ENCODE data around the gene GABPB1. TPM values are rescaled to one million over a fixed set of nuclear protein-coding genes. Genes with fewer than 3 reads are reported as not detected.

The GABPB1 gene
- total RNA-seq, 1 donor from 2014 or later = 53.8 TPM

DNA sequence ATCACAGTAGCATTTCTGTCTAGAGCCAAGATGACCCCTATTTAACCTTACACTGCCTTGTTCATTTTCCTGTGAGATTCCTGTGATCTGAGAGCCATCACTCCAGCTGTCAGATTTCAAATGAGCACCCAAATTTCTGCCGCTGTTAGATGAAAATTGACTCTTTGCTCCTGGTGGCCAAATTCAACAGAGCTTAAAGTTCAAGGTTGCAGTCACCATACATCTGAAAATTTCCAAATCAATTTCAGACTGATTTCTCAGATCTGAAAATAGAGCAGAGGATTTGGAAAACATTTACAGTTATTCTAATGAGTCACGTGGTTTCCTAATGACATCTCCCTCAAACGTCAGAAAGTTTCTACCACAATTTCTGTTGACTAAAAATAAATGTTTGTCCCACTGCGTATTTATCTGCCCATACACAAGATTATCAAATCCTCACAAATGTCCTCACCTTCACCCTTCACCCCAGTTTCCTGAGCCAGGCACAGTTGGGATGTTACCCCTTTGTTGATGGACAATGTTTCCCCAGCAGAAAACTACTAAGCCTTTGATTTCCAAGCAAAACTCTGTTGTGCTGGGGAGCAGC, 105.9 kb downstream of the GABPB1 start:
- no peak for FAIRE-seq
- no peak for DNase-seq (ENCODE audit: low spot score in 2 of 2)

GRCh38 chr15:50247819-50248655, 107.0 kb downstream of the GABPB1 start:
- DNase-seq (ENCODE audit: low spot score in 2 of 2) (no peak), FAIRE-seq (no peak)

DNA sequence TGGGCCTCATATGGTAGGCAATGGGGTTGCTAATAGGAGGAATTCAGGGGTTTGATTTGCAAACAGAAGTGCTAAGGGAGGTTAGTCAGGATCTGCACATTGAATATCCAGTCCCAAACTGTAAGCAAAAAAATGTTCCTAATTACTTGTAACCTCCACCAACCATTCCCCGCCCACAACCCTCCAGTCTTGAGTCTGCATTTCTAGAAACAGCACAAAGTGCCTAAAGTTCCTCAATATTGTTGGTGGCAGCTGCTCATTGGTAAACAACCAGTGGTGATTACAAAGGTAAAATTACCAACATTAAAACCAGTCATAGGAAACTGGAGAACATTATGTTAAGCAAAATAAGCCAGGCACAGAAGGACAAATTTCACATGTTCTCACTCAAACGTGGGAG, 108.4 kb downstream of the GABPB1 start:
- DNase-seq (ENCODE audit: low spot score in 2 of 2) = no peak
- FAIRE-seq = no peak

DNA sequence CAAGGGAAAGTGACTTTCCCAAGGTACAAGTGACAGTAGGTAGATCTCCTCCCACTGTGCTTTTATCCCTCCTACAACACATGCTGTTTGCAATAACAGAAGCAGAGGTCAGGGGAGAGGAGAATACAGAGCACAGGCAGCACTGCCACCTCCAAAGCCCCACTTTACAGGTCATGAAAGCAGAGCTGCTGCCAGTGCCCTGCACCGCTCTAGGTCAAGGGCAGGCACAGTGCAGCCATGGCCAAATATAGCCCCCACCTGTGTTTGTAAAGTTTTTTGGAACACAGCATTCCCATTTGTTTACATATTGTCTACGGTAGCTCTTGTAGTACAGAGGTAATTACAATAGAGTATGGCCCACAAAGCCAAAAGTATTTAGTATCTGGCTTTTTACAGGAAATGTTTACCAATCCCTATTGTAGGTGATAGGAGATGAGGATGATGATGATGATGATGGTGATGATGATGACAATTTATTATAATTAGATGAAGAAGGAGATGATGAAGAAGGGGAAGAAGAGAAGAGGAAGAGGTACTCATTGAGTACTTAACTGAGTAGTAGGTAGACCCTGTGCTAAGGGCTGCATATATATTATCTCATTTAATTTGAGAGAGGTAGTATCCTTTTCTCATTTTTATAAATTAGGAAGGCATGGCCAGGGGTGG, 109.9 kb downstream of the GABPB1 start:
- DNase-seq (ENCODE audit: low spot score in 2 of 2) = no peak
- FAIRE-seq = no peak

- no peak for DNase-seq (ENCODE audit: low spot score in 2 of 2)
- no peak for FAIRE-seq
These were observed 110.8 kb downstream of the GABPB1 start for GRCh38 chr15:50244153-50244552.

DNA sequence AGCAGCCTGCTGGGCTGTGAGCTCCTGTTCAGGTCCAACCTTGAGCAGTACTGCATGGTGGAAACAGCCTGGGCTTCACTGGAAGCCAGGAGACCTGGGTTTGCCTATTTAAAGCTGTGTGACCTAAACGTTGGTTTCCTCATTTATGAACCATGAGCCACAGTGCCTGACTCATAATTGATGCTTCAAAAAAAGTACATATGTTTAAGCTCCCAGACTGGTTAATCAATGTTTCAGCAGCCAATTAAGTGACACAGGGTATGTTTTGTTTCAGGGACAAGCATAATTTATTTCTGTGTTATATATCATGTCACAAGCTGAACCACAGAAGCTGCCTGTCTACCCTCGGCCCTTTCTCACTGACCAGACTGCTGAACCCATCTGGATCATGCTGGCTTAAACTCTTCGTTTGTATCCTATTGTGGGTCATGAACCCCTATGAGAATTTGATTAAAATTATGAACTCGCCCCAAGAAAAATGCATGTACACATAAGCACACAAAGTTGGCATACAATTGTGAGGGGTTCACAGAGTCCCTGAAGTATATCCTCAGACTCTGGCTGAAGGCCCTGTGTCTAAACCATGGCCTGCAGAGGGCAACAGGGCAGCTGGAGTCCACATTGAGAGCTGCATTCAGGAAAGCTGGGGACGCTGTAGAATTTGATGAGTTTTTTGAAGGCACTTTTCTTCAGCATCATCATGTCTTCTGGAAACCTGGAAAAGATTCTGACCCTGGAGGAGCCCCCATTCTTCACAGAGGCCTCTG, 113.1 kb downstream of the GABPB1 start:
- FAIRE-seq = no peak
- DNase-seq (ENCODE audit: low spot score in 2 of 2) = no peak

- FAIRE-seq (no peak), DNase-seq (ENCODE audit: low spot score in 2 of 2) (no peak)
These were observed 116.7 kb downstream of the GABPB1 start for GRCh38 chr15:50238255-50238654.

- DNase-seq (ENCODE audit: low spot score in 2 of 2) (no peak), FAIRE-seq (no peak)
These were observed 118.6 kb downstream of the GABPB1 start for GRCh38 chr15:50236433-50236832.

GRCh38 chr15:50235794-50236193, 119.2 kb downstream of the GABPB1 start:
- DNase-seq (ENCODE audit: low spot score in 2 of 2) (no peak), FAIRE-seq (no peak)

DNA sequence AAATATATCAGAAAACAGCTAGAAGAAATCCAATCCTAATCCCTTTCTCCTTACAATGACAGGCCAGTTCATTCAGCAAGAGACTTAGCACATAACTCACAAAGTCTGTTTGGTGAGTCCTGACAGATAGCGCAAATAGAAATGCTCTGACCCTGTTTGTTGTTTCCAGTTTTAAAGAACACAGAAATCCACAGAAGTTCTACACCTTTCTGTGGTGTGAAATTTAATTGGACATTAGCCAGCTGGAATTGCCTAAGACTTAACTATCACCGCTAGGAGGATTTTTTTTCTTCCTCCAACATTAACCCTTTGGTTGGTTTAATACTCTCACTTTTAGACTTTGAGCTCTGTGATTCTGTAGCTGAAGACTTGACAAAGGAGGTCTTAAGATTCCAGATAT, 120.2 kb downstream of the GABPB1 start:
- DNase-seq (ENCODE audit: low spot score in 2 of 2) (no peak), FAIRE-seq (no peak)

- no peak for DNase-seq (ENCODE audit: low spot score in 2 of 2)
- no peak for FAIRE-seq
These were observed 121.7 kb downstream of the GABPB1 start for GRCh38 chr15:50233192-50233736.

GRCh38 chr15:50232791-50233190, 122.2 kb downstream of the GABPB1 start:
- DNase-seq (ENCODE audit: low spot score in 2 of 2) (no peak), FAIRE-seq (no peak)

DNA sequence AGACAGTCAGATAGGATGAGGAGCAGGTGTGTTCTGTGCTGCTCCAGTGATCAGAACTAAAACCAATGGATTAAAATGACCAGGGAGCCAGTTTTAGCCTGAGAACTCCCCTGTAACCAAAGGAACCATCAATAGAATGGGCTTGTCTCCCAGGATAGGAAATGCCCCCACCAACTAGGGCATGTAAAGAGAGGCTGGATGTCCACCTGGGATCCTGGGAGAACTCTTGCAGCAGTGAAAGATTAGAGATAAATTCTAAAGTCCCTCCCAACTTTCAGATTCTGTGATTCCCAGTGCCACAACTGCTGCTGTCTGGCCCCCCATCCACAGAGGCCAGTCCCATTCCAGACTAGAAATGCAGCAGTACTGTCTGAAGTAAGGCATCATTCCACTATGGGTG, 123.2 kb downstream of the GABPB1 start:
- no peak for FAIRE-seq
- no peak for DNase-seq (ENCODE audit: low spot score in 2 of 2)

DNA sequence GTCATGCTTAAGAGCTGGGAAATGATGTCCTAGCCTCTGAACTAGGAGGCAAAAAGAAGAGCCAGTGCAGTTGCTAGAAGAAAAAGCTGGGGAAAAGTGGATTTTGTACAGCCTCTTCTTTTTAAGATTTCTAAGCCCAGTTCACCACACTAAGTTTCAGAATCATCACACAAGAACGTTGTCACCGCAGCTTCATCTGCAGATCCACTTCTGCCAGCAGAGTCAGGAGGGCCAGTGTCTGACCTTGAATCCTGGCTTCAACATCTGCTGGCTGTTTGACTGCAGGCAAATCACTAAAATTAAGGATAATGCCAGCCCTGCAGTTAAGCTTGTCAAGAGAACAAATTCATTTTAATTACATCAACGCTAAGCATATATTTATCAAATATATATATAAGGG, 125.7 kb downstream of the GABPB1 start:
- no peak for DNase-seq (ENCODE audit: low spot score in 2 of 2)
- FAIRE-seq = no peak

DNA sequence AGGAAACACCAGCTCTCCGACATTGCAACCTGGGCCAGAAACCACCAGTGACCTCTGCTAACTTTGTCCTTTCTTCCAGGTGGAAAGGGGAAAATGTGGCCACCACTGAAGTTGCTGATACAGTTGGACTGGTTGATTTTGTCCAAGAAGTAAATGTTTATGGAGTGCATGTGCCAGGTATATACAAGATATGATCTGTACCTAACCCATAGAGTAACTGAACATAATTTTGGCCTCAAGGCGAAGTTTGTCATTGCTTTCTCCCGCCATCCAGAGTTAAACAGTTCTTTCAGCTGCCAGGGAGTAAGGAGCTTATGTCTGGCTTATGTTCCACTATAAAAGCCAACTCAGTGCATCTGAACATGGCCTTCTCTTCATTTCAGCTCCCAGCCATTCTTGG, 126.1 kb downstream of the GABPB1 start:
- FAIRE-seq = no peak
- no peak for DNase-seq (ENCODE audit: low spot score in 2 of 2)

DNA sequence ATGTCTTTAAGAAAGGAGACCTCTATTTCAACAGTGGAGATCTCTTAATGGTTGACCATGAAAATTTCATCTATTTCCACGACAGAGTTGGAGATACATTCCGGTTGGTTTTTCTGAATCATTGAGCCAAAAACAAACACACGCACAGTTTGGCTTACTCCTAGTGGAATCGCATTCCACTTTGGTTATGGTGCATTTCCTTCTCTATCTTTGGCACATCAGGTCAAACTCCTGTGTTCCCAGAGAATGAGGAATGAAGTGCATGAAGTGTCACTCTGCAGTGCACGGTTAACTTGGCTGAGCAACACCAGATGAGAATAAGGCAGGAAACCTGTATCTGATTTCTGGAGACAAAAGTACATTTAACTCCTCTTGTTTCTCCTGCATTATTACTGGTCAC, 127.9 kb downstream of the GABPB1 start:
- DNase-seq (ENCODE audit: low spot score in 2 of 2) (no peak), FAIRE-seq (no peak)

- no peak for FAIRE-seq
- no peak for DNase-seq (ENCODE audit: low spot score in 2 of 2)
These were observed 129.1 kb downstream of the GABPB1 start for GRCh38 chr15:50225938-50226337.

Measured in frontal cortex (tissue), 4 donors.